Fibroblast of mammary gland (primary cell): Measurements from ENCODE around the gene FTCD.
A peak's percentile ranks its signal among the peaks of the same experiment; 100 is the strongest.
"Not testable (repeated sequence)": the region's sequence is repeated elsewhere in the genome, so short reads cannot be mapped to it uniquely, and the experiment has no call there.

Experiments used
- DNase-seq: peaks from one replicate; pipeline ENCODE4 v3.0.0-alpha.2; 2010; ENCODE audit warnings: low read depth
- H3K4me3 ChIP-seq: 2 replicates; pipeline ENCODE4 v1.5.1; 2011; ENCODE audit warnings: low read depth, mild to moderate bottlenecking, low read length, moderate library complexity; ENCODE audit not compliant: control insufficient read depth
- CTCF ChIP-seq: conservative IDR thresholded peaks from 2 replicates; pipeline ENCODE4 v1.5.1; 2011; ENCODE audit warnings: low read depth, low read length, inconsistent platforms; ENCODE audit not compliant: control insufficient read depth, insufficient read depth

FTCD gene

GRCh38 chr21:46172863-46173528 lies 17.6 kb upstream of the FTCD start:
- no peak overlapping the region for H3K4me3 ChIP-seq
- DNase-seq = no peak
- TF ChIP-seq CTCF = no peak

GRCh38 chr21:46171996-46172862 lies 16.9 kb upstream of the FTCD start:
- no peak for DNase-seq
- no peak for TF ChIP-seq CTCF
- H3K4me3 ChIP-seq = no peak overlapping the region

GRCh38 chr21:46171585-46171984 lies 16.2 kb upstream of the FTCD start:
- H3K4me3 ChIP-seq = no peak overlapping the region
- peak; percentile 65 for DNase-seq
- TF ChIP-seq CTCF = no peak

GRCh38 chr21:46170436-46171193 lies 15.2 kb upstream of the FTCD start:
- not testable (repeated sequence) for DNase-seq, H3K4me3 ChIP-seq

- TF ChIP-seq CTCF = no peak
- no peak for DNase-seq
- no peak overlapping the region for H3K4me3 ChIP-seq
These were observed 13.4 kb upstream of the FTCD start for GRCh38 chr21:46168659-46169386.

GRCh38 chr21:46168238-46168637 lies 12.9 kb upstream of the FTCD start:
- DNase-seq = no peak
- TF ChIP-seq CTCF = no peak
- H3K4me3 ChIP-seq = no peak overlapping the region
